GM18502 (cell line): Measurements from ENCODE around the gene ADAM12.

ENCODE experiments used
- ATAC-seq: cut with Tn5 transposase; IDR thresholded peaks from one replicate; pipeline ENCODE4 v1.9.1; 2021; ENCODE audit warnings: mild to moderate bottlenecking; ENCODE audit not compliant: unreplicated experiment, poor library complexity

The ADAM12 gene, protein sequence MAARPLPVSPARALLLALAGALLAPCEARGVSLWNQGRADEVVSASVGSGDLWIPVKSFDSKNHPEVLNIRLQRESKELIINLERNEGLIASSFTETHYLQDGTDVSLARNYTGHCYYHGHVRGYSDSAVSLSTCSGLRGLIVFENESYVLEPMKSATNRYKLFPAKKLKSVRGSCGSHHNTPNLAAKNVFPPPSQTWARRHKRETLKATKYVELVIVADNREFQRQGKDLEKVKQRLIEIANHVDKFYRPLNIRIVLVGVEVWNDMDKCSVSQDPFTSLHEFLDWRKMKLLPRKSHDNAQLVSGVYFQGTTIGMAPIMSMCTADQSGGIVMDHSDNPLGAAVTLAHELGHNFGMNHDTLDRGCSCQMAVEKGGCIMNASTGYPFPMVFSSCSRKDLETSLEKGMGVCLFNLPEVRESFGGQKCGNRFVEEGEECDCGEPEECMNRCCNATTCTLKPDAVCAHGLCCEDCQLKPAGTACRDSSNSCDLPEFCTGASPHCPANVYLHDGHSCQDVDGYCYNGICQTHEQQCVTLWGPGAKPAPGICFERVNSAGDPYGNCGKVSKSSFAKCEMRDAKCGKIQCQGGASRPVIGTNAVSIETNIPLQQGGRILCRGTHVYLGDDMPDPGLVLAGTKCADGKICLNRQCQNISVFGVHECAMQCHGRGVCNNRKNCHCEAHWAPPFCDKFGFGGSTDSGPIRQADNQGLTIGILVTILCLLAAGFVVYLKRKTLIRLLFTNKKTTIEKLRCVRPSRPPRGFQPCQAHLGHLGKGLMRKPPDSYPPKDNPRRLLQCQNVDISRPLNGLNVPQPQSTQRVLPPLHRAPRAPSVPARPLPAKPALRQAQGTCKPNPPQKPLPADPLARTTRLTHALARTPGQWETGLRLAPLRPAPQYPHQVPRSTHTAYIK

GRCh38 chr10:126387931-126388911 is at the start of gene ADAM12:
TSS of gene ADAM12 (minus strand) at chr10:126388477. CDS start at chr10:126388145, 332 bp downstream.
- no peak for ATAC-seq

GRCh38 chr10:126437635-126438406 is 49.5 kb upstream of the ADAM12 start:
- no peak for ATAC-seq

- no peak for ATAC-seq
Measured at GRCh38 chr10:126434235-126434634, 46.0 kb upstream of the ADAM12 start.

DNA sequence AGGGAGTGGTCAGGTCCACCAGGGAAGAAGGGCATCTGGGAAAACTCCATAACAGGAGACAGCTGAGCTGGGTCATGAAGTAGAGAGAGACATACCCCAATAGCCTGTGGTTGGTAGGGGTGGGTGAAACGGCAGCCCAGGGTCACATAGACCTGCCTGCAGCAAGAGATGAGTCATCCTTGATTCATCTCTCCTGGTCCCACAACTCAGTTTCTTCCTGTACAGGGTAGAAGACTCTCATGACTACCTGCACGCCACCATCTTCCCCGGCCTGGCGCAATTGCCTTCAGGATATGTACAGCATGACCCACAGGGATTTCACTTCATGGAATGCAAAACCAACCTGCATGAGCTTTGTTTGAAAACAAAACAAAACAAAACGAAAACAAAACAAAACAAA is 45.1 kb upstream of the ADAM12 start:
- ATAC-seq, result no peak

GRCh38 chr10:126432507-126432906 is 44.2 kb upstream of the ADAM12 start:
- ATAC-seq, result no peak

GRCh38 chr10:126431816-126432215 is 43.5 kb upstream of the ADAM12 start:
- no peak for ATAC-seq

GRCh38 chr10:126430512-126430911 is 42.2 kb upstream of the ADAM12 start:
- no peak for ATAC-seq

DNA sequence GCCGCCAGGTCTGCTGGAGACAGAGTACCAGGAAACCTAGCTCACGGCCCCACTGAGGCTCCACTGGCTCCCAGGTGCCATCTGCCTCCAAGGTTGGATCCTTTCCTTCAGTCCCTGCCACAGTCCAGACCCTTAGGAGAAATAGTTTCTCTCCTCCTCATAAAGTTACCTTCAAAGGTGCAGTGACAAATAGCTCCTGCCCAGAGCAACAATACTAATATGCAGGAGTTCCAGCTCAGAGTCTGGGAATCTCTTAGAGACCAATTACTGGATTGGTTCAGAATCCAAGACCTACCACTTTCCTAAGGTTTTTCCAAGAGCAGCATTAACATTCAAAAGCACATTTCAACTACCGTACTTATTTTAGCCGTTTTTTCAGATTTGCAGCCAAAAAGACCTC is 41.0 kb upstream of the ADAM12 start:
- ATAC-seq, result no peak

DNA sequence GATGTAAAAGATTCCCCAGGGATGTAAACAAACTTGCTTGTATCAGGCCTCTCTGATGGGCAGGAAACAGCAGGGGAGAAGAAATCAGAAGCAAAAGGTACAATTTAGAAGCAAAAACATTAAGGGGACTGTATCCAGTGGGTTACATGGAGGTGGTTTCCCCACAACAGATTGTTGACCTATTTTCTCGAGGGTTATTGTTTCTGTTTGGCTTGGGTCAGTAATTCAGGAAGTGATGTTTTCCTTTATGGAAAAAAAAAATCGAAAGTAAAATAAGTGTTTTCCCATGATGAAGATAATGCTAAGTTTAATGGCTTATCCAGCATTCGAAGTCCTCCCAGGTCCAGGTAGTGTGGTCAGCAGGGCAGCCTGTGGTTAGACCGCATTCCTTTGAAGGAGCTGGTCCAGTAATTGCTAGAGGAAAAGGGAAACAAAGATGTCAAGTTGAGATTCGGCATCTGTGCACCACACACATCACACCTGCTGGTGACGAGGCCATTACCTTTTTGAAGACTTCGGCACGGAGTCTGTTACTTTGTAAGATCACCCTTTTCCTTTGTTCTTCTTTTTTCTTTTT is 37.3 kb upstream of the ADAM12 start:
- no peak for ATAC-seq

- ATAC-seq, result no peak
Measured at GRCh38 chr10:126425032-126425431, 36.8 kb upstream of the ADAM12 start.

DNA sequence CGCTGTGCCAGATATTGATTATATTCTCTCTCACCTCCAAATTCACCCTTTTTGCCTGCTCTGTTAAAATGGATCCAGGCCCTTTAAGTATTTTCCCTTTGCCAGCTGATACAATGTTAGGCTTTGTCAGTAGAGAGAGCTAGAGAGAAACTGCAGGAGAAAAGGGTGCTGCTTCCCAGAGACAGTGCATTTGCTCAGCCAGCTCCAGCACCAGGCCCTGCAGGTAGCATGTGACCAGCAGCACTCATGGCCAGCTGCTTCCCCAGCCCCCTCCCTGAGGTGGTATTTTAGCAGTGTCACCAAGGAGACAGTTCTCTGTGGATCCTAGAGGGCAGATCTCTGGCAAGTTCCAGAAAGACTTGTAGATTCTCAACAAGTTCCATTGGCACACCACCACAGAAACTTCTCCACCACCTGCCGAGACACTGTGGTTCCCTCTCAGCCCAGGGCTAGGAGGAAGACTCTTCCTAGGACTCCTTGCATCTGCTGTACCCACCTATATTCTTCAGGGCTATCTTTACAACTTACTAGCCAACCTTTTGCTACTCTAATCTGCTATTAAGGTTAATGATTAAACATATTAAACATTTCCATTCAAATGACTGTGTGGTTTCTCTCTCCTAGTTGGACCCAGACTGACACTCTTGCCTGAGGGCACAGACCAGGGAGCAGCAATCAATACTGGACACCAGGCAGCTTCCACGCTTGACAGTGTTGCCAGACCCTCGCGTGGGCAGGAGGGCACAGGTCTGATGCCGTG is 35.6 kb upstream of the ADAM12 start:
- ATAC-seq, result no peak

DNA sequence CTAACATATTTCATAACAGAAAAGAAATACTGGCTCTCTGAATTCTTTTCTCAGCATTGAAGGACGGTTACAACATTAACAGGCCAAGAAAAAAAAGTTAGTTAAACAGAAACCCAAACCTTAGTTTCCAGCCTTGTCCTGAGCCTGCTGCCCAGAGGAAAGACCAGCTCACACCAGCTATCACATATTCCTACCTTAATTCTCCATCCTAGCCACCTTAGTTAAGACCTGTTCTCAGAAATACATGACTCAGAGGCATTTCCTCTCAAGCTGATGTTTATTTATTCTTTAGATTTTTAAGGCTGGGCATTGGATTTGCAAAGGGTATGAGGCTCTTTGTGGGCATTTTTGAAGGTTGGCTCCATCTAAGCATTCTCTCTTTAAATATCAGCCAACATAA is 34.3 kb upstream of the ADAM12 start:
- no peak for ATAC-seq

DNA sequence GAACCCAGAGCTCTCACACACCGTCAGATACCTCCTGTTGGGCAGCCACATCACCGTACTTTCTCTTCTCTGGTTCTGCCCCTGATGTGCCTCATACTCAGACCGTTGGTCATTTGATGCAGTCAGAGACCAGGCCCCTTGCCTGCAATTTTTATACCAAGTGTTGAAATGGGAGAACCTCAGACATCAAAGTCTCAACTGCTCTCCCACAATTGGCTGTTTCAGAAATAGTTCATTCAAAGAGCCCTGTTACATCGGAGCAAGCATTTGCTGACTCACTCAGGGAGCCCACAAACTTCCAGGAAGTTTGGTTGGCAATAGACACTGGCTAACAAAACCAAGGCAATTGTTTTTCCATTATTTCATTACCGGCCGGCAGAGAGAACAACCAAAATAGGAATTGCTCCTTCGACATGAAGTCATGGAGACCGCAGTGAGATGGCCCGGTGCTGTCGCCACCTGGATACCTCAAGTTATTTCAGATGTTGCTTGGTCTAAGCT is 33.5 kb upstream of the ADAM12 start:
- no peak for ATAC-seq

- ATAC-seq, result no peak
Measured at GRCh38 chr10:126420567-126421300, 32.5 kb upstream of the ADAM12 start.

GRCh38 chr10:126417220-126417825 is 29.0 kb upstream of the ADAM12 start:
- no peak for ATAC-seq

DNA sequence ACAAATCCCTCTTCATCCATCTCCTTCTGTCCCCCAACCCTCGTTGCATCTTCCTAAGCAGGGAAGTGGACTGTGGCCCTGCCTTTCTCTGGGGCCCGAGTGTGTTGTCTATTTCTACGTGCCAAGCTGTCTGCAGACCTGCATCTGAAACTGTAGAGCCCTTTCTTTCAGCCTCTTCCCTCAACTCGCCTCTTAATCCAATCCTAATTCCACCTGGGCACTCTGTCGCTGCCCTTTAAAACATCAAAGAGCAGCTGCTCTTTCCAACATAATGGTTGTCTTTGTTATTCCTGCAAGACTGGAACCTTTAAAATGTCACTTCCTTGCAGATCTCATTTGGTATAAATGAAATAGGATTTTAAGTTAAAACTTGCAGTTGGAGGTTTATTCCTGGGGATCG is 21.5 kb upstream of the ADAM12 start:
- ATAC-seq, result no peak

DNA sequence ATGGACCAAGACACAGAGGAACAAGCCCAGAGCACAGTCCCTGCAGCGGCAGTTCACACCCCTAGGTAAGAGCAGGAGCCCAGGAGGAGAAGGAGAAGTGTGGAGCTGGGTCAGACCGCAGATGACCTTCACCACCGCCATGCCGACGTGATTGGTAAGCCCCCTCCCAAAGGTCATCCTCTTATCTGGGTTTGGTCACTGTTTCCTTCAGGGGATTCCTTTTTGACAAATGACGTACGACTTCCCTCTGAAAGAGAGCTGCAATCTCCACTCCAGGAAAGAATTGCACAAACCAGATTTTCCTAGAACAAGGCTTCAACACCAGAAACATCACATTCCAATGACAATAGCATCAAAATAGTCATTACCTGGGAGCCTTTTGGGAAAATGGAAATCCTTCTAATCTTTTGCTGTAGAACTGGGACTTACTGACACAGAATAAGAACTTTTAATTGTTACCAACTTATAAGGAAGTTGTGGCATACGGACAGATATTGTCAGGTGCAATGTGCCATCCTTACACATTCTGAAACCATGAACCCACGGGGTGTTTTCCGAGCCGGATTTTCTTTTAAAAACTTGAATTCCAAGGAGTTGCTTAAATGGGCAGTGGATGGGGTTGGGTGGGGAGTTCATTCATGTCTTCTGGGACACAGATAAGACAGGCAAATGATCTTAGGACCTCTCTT is 20.8 kb upstream of the ADAM12 start:
- no peak for ATAC-seq
